Tongue (tissue), 2 donors: Measurements from ENCODE around the gene MYH1. TPM values are rescaled to one million over a fixed set of nuclear protein-coding genes. Genes with fewer than 3 reads are reported as not detected.
"Not testable (repeated sequence)": the region's sequence is repeated elsewhere in the genome, so short reads cannot be mapped to it uniquely, and the experiment has no call there.

Experiments used
- DNase-seq: peaks from one replicate; pipeline ENCODE4 v3.0.0-alpha.2; 2015
- total RNA-seq: library from RNA; depleted of rRNA; stranded (reverse); fragments of >200 nt; gene quantifications from one replicate; pipeline ENCODE4 v1.2.3, GENCODE V29; 2014

Gene MYH1
- total RNA-seq = 15.4 TPM

DNA sequence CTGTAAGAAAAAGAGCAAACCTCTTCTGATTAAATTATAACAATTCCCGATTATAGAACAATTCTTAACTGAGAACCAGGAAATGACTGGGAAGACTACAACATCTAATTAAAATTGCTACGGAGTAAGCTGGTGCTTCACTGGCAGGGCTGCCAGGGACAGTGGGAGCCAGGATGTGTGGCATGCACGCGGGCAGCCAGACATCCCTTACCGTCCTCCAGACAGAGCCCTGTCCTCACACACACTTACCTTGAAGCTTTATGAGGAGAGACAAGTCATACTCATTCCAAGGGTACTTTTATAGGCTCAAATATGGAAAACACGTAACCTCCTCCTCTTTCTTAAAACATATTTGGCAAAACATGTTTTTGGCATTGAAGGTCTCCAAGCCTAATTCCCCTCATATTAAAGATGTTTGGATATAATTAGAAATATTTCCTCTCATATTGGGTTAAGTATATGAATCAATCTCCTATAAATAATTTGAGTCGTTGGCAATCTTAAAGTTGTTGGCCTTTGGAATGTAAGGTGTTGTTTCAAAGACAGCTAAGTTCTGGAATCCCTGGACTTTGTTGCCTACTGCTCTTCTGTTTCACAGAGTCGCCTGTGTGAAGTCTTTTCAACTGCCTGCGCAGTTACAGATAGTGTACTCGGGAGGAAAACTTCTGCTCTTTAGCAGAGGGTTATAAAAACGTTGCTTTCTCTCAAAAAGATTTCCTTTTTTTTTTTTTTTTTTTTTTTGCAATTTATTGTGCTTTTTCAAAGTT lies at the start of gene MYH1:
TSS of gene MYH1 (minus strand) at position 272 of the 767 bp plus-strand sequence. CDS start 1,900 bp downstream, outside the sequence.
- no peak for DNase-seq

- DNase-seq = no peak
Observed at GRCh38 chr17:10563991-10564660, 45.8 kb upstream of the MYH1 start.

DNA sequence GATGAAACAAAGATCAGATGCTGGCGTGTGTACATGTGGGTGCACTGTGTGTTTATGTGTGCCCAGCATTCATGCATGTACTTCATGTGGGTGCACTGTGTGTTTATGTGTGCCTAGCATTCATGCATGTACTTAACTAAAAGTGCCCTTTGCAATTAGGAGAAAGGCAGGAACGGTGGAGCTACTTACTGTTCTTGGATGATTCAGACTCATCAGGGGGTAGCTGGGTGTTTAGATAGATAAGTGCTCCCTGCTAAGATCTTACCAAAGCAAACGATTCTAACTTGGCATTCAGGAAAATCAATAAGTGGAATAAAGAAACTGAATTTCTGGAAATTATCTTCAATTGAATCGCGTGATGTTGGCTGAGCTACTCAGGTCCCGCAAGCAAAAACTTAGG lies 39.7 kb upstream of the MYH1 start:
- no peak for DNase-seq

DNA sequence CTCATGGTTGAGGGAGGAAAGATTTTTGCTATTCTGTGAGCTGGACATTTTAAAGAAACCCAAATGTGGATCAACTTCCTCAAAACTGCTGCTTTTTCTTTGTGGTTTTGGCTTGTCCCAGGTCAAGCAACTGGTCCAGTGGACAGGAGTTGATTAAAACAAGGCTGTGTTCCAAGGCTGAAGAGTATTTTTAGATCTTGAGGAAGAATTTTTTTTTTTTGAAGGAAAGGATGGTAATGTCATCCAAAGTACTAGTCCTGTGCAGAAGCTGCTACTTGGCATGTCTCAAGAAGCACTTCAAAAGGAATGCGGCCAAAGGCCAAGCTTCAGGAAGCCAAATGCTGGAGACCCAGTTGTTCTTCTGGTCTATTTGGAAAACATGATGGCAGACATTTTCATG lies 39.1 kb upstream of the MYH1 start:
- peak; percentile 51 for DNase-seq

DNA sequence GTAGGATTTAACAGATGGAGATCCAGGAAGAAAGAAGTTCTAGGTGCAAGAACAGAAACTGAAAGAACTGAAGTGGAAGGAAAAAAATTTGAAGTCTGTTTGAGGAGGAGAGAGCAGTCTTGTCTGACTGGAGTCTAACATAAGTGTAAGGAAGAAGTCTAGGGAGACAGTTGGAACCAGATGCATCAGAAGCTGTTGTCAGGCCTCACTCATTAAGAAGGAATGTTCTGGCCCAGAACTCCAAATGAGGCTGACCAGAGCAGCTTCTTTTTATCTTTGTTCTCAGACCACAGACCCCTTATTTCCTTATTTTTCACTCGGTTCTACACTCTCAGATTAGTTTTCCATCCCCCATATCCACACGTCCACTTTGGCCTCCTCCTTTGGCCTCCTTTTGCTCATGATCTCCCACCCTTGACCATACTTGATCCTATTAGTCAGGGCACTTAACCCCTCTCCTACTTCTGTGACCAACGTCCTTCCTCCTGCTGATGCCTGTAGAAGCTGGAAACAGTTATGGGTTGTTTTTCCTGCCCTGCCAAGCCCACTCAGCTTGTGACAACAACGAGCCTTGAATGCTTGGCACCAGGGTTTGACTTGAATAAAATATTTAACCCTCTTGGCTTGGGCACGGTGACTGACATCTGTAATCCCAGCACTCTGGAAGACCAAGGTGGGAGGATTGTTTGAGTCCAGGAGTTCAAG lies 38.1 kb upstream of the MYH1 start:
- no peak for DNase-seq

- no peak for DNase-seq
Observed at GRCh38 chr17:10550014-10550413, 31.7 kb upstream of the MYH1 start.

- peak; percentile 46 for DNase-seq
Observed at GRCh38 chr17:10549096-10549842, 30.9 kb upstream of the MYH1 start, which contains the start of gene MYH2. TSS of gene MYH2 (minus strand) at chr17:10549658. CDS start at chr17:10547920, 1,738 bp downstream.

DNA sequence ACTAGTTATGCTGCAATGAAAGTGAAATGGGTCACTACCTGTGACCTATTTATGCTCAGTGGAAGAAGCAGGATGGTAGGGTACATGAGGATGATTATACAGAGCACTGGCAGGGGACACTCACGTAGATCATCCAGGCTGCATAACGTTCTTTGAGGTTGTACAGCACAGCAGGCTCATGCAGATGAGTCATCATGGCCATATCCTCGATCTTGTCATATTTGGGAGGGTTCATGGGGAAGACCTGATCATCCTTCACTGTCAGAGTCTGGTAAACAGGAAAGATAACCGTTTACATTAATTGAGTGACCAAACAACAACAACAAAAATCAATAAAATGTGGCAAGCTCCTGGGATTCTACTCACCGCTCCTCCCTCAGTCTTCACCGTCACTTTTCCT lies 29.0 kb upstream of the MYH1 start:
- no peak for DNase-seq

DNA sequence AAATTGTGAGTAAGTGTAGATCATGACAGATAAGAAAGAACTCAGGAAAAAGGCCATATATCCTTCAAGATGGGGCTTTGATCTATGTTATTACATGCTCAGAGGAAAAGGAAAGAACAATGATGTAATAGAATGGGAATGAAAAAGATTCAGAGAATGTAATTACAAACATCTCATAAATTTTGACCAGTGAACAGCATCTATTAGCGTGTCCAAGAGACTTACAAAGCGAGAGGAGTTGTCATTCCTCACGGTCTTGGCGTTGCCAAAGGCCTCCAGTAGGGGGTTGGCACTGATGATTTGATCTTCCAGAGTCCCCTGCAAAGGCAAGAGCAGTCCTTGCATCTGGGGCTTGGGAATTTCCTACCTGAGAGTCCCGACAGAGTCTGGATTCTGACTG lies 25.1 kb upstream of the MYH1 start:
- not testable (repeated sequence) for DNase-seq

GRCh38 chr17:10541179-10541578 lies 22.8 kb upstream of the MYH1 start:
- not testable (repeated sequence) for DNase-seq

DNA sequence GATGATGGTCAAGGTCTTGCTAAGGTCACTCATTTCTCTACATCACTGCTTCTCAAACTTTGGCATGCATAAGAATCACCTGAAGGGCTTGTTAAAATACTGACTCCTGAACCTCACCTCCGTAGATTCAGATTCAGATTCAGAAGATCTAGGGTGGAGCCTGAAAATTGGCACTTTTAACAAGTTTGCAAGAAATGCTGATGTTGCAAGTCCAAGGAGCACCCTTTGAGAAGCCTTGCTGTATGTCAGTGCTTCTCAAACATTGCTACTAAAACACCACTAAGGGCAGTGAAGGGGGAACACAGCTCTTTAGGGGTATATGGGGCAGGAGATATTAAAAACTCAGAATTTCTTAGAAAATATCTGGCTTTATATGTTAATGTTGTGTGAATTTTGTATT lies 13.7 kb upstream of the MYH1 start:
- DNase-seq = no peak

- no peak for DNase-seq
Observed at GRCh38 chr17:10527419-10527818, 9.1 kb upstream of the MYH1 start.

GRCh38 chr17:10526517-10526916 lies 8.2 kb upstream of the MYH1 start:
- DNase-seq = no peak

- no peak for DNase-seq
Observed at GRCh38 chr17:10523064-10523463, 4.7 kb upstream of the MYH1 start.

- DNase-seq = no peak
Observed at GRCh38 chr17:10521949-10522348, 3.6 kb upstream of the MYH1 start.

- no peak for DNase-seq
Observed at GRCh38 chr17:10516638-10517037, 1.7 kb downstream of the MYH1 start.

DNA sequence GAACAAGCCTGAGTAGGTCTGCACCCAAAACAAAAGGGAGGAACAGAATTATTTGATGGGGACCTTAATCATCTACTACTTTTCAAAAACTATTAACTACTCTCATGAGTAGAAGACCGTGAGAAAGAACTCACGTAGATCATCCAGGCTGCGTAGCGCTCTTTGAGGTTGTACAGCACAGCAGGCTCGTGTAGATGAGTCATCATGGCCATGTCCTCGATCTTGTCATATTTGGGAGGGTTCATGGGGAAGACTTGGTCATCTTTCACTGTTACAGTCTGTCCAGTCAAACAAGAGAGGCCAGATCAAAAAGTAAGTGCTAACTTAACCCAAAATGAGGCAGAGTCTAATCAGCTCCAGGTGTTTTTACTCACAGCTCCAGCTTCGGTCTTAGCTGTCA lies 2.3 kb downstream of the MYH1 start:
- DNase-seq = no peak

- DNase-seq = peak; percentile 8
Observed at GRCh38 chr17:10513299-10514067, 4.9 kb downstream of the MYH1 start.

GRCh38 chr17:10512856-10513255 lies 5.5 kb downstream of the MYH1 start:
- no peak for DNase-seq

- DNase-seq = no peak
Observed at GRCh38 chr17:10499950-10500349, 18.4 kb downstream of the MYH1 start.

- no peak for DNase-seq
Observed at GRCh38 chr17:10492004-10492403, 26.3 kb downstream of the MYH1 start.

DNA sequence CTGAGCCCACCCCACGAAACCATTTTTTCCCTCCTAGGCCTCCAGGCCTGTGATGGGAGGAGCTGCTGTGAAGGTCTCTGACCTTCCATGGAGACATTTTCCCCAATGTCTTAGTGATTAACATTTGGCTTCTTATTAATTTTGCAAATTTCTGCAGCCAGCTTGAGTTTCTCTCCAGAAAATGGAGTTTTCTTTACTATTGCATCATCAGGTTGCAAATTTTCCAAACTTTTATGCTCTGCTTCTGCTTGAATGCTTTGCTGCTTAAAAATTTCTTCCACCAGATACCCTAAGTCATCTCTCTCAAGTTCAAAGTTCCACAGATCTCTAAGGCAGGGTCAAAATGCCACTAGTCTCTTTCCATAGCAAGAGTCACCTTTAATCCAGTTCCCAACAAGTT lies 36.1 kb downstream of the MYH1 start:
- DNase-seq = no peak
